NCI-H226 (cell line): Measurements from ENCODE around the gene CHP2.
"Not testable (repeated sequence)": the region's sequence is repeated elsewhere in the genome, so short reads cannot be mapped to it uniquely, and the experiment has no call there.

Experiments
- DNase-seq: peaks from one replicate; pipeline ENCODE4 v3.0.0-alpha.2; 2015

The CHP2 gene

GRCh38 chr16:23748630-23749029 lies 6.2 kb upstream of the CHP2 start:
- no peak for DNase-seq

GRCh38 chr16:23751053-23751452 lies 3.8 kb upstream of the CHP2 start:
- not testable (repeated sequence) for DNase-seq

GRCh38 chr16:23753908-23754593 lies 775 bp upstream of the CHP2 start:
- DNase-seq, result no peak

GRCh38 chr16:23755484-23755809 lies 621 bp downstream of the CHP2 start:
- no peak for DNase-seq

GRCh38 chr16:23757116-23757515 lies 2.3 kb downstream of the CHP2 start:
- DNase-seq, result no peak

GRCh38 chr16:23757937-23758619 lies 3.3 kb downstream of the CHP2 start:
- DNase-seq, result no peak

DNA sequence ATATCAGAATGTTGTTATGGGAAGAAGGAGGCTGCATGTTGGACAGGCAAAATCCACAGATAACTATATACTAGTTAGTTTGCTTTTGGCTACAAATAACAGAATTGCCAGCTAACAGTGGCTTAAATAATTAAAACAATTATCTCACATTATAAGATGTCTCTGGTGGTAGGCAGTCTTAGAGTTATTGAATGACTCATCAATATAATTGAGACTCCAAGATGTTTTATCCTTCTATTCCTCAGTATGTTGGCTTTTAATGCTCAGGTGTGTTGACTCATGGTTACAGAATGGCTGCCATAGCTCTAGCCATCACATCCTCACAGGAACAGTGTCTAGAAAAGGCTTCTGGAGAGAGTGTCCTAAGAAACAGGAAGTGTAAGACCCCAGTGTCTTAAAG lies 11.1 kb downstream of the CHP2 start:
- DNase-seq, result no peak

- DNase-seq, result no peak
Observed at GRCh38 chr16:23768581-23768980, 13.8 kb downstream of the CHP2 start.

DNA sequence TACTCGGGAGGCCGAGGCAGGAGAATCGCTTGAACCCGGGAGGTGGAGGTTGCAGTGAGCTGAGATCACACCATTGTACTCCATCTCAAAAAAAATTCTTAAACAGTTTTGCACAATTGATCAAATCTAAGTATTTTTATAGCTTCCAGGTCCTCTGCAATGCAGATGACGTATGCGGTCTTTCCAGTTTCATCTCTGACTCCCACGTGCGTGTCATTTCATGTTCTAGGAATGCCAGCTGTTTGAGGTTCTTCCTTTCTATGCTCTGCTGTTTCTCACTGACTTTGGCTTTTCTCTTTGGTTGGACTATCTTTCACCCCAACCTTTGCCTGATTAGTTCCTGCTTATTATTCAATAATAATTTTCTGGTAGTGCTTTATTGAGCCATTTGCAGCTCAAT lies 16.2 kb downstream of the CHP2 start:
- DNase-seq, result no peak

DNA sequence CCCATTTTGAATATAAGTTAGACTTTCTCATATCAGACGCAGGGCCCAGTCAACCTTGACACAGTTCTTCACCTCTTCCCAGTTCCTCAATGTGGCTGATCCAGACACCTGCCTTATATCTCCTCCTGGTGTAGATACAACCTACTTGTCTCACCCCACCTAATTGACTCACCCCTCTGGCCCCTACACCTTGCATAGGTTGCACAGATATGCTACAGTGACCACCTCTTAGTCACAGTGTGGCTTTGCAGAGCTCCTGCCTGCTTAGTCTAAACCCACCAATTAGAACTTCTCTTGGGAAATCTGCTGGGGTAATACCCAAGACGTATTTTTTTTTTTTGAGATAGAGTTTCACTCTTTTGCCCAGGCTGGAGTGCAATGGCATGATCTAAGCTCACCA lies 16.8 kb downstream of the CHP2 start:
- no peak for DNase-seq

DNA sequence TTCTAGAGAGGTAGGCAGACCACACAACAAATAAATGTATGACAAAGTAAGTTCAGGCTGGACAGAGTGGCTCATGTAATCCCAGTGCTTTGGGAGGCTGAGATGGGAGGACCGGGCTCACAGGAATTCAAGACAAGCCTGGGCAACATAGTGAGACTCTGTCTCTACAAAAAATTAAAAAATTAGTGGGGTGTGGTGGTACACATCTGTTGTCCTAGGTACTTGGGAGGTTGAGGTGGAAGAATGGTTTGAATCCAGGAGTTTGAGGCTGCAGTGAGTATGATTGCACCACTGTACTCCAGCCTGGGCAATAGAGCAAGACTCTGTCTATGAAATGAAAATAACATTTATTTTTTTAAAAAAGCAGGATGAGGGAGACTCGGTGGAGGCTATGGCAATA lies 18.5 kb downstream of the CHP2 start:
- no peak for DNase-seq

DNA sequence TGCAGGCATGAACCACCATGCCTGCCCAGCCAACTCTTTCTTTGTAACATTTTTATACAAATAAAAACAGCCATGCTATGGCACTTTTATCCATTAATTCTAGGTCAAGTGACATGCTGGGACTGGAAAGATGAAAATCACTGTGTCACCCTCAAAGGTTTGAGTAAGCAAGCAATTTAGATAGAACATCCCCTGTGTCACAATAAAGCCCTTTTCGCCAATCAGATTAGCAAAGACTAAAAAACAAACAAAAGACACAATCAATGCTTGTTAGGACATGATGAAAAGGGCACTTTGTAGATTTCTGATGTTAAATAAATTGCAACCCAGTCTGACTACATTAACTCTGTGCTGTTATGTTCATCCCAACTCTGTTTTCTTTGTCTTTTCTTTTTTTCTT lies 26.4 kb downstream of the CHP2 start:
- no peak for DNase-seq

GRCh38 chr16:23784811-23785447 lies 30.1 kb downstream of the CHP2 start:
- peak; percentile 41 for DNase-seq

DNA sequence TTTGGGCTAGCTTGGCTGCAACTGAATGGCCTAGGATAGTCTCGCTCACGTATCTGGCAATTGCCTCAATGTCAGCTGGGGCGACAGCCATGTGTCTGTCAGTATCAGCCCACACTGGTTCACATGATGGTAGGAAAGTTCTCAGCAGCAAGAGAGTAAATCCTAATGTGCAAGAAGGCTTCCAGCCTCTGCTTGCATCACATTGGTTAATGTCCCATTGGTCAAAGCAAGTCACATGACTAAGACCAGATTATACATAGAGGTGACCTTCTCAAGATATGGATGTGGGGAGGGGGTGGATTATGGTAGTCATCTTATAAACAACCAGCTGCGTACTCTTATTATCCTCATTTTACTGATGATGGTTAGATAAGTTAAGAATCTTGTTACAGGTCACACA lies 31.0 kb downstream of the CHP2 start:
- no peak for DNase-seq

- DNase-seq, result no peak
Observed at GRCh38 chr16:23786964-23787561, 32.2 kb downstream of the CHP2 start.

DNA sequence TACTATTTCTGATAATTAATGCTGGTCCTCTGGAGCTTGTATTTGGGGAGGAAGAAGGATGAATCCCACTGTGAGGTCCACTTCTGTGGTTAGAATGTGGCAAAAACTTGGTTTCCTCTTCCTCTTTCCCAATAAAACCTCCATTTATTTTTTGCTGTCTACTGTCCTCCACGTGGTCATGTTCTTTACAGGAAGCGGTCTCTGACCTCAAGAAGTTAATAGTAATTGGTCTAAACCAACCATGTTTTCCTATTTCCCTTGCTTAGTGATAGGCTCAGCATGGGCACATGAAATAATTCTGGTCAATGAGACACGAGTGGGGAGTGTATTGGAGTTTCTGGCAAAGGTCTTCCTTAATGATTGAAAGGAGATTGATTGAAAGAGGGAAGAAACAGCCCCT lies 33.9 kb downstream of the CHP2 start:
- no peak for DNase-seq

GRCh38 chr16:23795378-23795777 lies 40.6 kb downstream of the CHP2 start:
- no peak for DNase-seq

- no peak for DNase-seq
Observed at GRCh38 chr16:23796941-23797340, 42.1 kb downstream of the CHP2 start.

DNA sequence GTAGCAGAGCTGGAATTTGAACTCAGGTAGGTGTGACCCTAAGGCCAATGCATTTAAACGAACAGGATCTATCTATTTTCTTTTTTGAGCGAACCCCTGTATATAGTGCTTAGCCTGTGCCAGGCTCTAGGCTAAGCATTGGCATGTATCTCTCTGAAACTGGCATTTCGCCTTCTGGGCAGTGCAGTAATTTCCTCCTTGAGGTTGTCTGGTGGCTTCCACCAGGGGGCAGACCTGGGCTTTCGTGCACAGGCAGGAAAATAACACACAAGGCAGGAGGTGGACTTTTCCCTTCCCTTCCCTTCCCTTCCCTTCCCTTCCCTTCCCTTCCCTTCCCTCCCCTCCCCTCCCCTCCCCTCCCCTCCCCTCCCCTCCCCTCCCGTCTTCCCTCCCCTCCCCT lies 46.6 kb downstream of the CHP2 start:
- DNase-seq, result peak; percentile 47

- DNase-seq, result no peak
Observed at GRCh38 chr16:23802776-23803175, 48.0 kb downstream of the CHP2 start.

DNA sequence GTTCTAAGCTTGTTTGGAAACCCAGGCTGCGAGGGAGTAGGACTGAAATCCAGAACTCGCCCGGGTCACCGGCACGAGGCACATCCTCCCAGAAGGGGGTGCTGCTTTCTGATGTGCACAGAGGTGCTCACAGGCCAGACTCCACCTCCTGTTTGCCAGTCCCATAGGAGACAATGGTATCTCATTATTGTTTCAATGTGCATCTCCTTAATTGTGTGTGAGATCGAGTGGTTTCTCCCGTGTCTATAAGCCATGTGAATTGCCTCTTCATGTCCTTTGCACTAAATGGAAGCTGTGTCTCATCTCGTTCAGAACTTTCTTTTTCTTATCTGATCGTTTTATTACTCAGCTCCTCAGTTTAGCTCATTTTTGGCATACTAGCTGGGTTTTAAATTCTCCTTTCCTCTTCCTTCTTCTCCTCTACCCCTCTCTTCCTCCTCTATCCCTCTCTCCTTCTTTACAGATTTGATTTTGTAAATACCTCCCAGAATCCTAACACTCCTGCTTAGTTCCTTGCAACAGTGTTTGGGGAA lies 48.8 kb downstream of the CHP2 start:
- peak; percentile 15 for DNase-seq

DNA sequence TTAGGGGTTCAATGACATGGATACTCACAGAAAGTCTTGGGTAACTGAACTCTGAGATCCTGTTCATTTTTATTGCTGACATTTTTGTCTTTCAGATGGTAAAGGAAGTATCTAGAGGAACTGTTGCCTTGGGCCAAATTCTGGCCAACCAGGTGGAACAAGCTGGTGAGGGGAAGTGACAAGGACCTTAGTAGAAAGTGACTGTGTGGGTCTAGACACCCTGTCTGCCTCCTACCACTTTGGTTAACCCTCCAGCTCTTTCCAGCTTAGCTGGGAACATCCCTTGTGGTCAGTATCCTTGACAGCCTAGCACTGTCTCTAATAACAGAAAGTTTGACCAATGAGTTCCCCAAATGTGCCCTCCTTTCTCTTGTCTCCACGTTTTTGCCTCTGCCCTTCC lies 52.2 kb downstream of the CHP2 start:
- DNase-seq, result no peak
